Measurements from ENCODE around the gene COA8. TPM values are rescaled to one million over a fixed set of nuclear protein-coding genes. Genes with fewer than 3 reads are reported as not detected.
A peak's percentile ranks its signal among the peaks of the same experiment; 100 is the strongest.

The COA8 gene
- polyA plus RNA-seq, 1 of the 3 experiments (the other 2 are of a cell fraction), result 25.2 TPM

- TF ChIP-seq IRF3 (IDR thresholded peaks at IDR 0.05; ENCODE audit: low read depth, low read length) (no peak), FOXJ3 (CRISPR knock-in tag; IDR thresholded peaks at IDR 0.05) (no peak), MAX (IDR thresholded peaks at IDR 0.05; ENCODE audit: low read depth) (no peak), NFIC (IDR thresholded peaks at IDR 0.05; ENCODE audit: borderline replicate concordance) (no peak), USF1 (IDR thresholded peaks at IDR 0.05; ENCODE audit: borderline replicate concordance, low read depth) (no peak)
These were observed 25.4 kb upstream of the COA8 start (continued) for GRCh38 chr14:103537175-103537990.

- peaks cover 16 to 35% of the 10 kb centered on the region in 2 experiments; a peak in 3 of 4 replicates for H3K4me1 ChIP-seq (ENCODE audit: control insufficient read depth in 1 of 2, insufficient read depth in 2 of 2, low read depth in 1 of 2, low read length in 1 of 2)
- TF ChIP-seq USF1 (IDR thresholded peaks at IDR 0.05; ENCODE audit: borderline replicate concordance, low read depth) (no peak), CHD2 (IDR thresholded peaks at IDR 0.05; ENCODE audit: low read length, partially characterized antibody) (no peak), MAX (IDR thresholded peaks at IDR 0.05; ENCODE audit: low read depth) (no peak), RAD21 (IDR thresholded peaks at IDR 0.05; ENCODE audit: low read length) (no peak), EZH2phosphoT487 (IDR thresholded peaks at IDR 0.05; ENCODE audit: borderline replicate concordance, low read depth) (no peak), SIN3A (IDR thresholded peaks at IDR 0.05; ENCODE audit: borderline replicate concordance, low read depth, low read length) (no peak), FOXM1 (IDR thresholded peaks at IDR 0.05; ENCODE audit: low read depth) (no peak), TAF1 (IDR thresholded peaks at IDR 0.05; ENCODE audit: borderline replicate concordance, low read depth, low read length) (no peak), RFX5 (IDR thresholded peaks at IDR 0.05; ENCODE audit: low read length) (no peak), RXRA (IDR thresholded peaks at IDR 0.05; ENCODE audit: borderline replicate concordance, low read depth) (no peak), NFIC (IDR thresholded peaks at IDR 0.05; ENCODE audit: borderline replicate concordance) (no peak), MXI1 (IDR thresholded peaks at IDR 0.05; ENCODE audit: low read depth, low read length) (no peak)
- 66% methylated on average over 13 of the region's 30 CpGs for WGBS (ENCODE audit: low lambda C conversion rate)
- H3K9me2 ChIP-seq, result no peaks in the 10 kb centered on the region
- H2AFZ ChIP-seq (ENCODE audit: low read depth), result no peak overlapping the region
- no peak overlapping the region for H3K4me3 ChIP-seq (ENCODE audit: low read depth in 2 of 2, low read length in 1 of 2)
- H3K4me2 ChIP-seq, result no peak overlapping the region
- DNase-seq, result peak; percentile 64
- ChIA-PET CTCF (interaction anchor here (0.8 to 6.5 kb wide), 7 partner anchors 9 to 38 kb away, joined by 3 to 72 read pairs (median 3); partner anchors contain the start of genes CKB and TRMT61A), POLR2A (interaction anchor here (0.8 kb wide), 1 partner anchor 16 kb away, joined by 5 read pairs; the partner anchor contains the start of gene CKB)
- no peaks in the 10 kb centered on the region for H4K20me1 ChIP-seq (ENCODE audit: insufficient read depth)
- peaks cover 0 to 11% of the 10 kb centered on the region in 2 experiments for H3K36me3 ChIP-seq (replicated peaks in 1 of 2; ENCODE audit: control insufficient read depth in 1 of 2, insufficient read depth in 2 of 2, low read length in 1 of 2)
- no peak overlapping the region for H3K27ac ChIP-seq (ENCODE audit: low read depth in 2 of 2, low read length in 1 of 2)
- H3K79me2 ChIP-seq (ENCODE audit: insufficient read depth), result no peaks in the 10 kb centered on the region
- H3K9me3 ChIP-seq, result no peaks in the 10 kb centered on the region
- H3K27me3 ChIP-seq (ENCODE audit: insufficient read depth), result no peaks in the 10 kb centered on the region
- H3K9ac ChIP-seq, result no peak overlapping the region
- peaks cover 13% of the 10 kb centered on the region for H3F3A ChIP-seq (replicated peaks; ENCODE audit: insufficient read depth)
These were observed 24.3 kb upstream of the COA8 start for GRCh38 chr14:103538291-103539055.
